Activated CD4-positive, alpha-beta T cell treated with anti-CD3 and anti-CD28 coated beads, Interleukin-2, amount 50 U/mL, for 24 hours (primary cell): ENCODE data around the gene ACACA.
"Not testable (repeated sequence)": the region's sequence is repeated elsewhere in the genome, so short reads cannot be mapped to it uniquely, and the experiment has no call there.

Source experiments
- DNase-seq, 2 donors: peaks; one replicate each; pipeline ENCODE4 v3.0.0-alpha.2; 2020; ENCODE audit warnings: low read depth in 1 of 2, low spot score in 1 of 2

The ACACA gene

DNA sequence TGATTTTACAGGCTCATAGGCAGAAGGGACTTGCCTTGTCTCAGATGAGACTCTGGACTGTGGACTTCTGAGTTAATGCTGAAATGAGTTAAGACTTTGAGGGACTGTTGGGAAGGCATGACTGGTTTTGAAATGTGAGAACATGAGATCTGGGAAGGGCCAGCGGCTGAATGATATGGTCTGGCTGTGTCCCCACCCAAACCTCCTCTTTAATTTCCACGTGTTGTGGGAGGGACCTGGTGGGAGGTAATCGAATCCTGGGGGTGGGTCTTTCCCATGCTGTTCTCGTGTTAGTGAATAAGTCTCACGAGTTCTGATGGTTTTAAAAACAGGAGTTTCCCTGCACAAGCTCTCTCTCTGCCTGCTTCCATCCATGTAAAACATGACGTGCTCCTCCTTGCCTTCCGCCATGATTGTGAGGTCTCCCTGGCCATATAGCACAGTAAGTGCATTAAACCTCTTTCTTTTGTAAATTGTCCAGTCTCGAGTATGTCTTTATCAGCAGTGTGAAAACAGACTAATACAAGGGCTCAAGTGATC, 59.7 kb downstream of the ACACA start:
- not testable (repeated sequence) for DNase-seq

DNA sequence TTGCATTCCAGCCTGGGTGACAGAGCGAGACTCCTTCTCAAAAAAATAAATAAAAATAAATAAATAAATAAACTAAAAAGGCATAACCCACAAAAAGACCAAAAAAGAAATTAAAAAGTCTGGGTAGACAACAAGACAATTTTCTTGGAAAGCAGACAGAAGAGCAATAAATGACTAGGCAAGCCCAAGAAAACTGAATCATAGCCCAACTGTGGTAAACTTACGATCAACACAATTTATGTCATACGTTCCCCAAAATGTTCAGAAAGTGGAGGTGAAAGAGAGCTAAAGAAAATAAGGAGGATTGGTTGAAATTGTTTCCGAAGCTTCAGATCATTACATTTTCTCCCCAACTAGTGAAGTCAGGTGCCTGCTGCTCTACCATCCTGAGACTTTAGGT, 62.1 kb downstream of the ACACA start:
- DNase-seq, result no peak

DNA sequence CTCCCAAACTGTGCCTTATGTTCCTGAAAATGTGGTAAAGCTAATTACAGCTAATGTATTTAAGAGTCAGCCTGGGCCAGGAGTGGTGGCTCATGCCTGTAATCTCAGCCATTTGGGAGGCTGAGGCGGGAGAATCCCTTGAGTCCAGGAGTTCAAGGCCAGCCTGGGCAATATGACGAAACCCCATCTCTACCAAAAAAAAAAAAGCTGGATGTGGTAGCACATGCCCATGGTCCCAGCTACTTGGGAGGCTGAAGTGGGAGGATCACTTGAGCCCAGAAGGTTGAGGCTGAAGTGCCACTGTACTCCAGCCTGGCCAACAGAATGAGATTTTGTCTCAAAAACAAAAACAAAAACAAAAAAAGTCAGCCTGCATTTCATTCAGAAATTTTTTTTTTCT, 64.0 kb downstream of the ACACA start:
- DNase-seq, result no peak

DNA sequence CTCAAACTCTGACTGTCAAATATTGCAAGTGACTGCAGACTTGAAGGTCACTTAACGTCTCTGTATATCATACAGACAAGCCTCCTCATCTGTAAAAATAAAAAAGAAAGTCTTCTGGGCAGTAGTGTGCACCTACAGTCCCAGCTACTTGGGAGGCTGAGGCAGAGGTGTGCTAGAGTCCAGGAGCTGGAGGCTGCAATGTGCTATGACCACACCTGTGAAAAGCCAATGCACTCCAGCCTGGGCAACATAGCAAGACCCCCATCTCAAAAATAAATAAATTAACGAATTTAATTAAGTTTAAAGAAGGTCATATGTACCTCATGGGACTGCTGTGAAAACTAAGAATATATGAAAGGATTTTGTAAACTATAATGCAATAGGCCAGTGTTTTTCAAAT, 65.8 kb downstream of the ACACA start:
- no peak for DNase-seq

DNA sequence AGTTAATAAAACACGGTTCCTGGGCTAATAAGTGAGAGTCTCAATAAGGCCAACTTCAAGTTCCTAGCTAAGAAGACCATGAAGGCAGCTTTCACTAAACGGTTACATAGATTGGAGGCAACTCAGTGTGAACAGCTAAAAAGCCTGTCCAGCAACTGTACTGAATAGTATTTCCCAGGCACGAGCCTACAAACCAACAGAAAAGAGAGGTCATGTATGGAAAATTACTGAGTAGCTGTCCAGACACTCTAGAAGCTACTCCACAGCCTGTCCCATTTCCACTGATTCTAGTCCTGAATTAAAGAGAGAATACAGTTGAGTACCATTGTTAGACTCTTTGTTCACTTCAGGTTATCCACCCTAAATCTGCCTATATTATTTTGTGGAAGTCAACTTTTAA, 67.3 kb downstream of the ACACA start:
- DNase-seq, result no peak

DNA sequence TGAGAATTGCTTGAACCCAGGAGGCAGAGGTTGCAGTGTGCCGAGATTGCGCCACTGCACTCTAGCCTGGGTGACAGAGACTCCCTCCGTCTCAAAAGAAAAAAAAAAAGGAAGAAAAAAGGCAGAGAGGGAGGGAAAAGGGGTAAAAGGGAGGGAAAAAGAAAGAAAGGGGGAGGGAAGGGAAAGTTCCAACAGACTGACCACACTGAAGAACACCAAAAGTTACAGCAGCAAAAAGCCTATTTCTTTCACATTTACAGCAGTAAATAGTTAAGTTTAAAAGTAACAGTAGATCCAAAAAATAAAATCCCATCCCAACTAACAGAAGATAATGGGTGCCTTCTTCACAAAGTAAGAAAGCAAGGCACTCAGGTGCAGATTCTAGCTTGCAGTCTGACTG, 67.8 kb downstream of the ACACA start:
- no peak for DNase-seq

DNA sequence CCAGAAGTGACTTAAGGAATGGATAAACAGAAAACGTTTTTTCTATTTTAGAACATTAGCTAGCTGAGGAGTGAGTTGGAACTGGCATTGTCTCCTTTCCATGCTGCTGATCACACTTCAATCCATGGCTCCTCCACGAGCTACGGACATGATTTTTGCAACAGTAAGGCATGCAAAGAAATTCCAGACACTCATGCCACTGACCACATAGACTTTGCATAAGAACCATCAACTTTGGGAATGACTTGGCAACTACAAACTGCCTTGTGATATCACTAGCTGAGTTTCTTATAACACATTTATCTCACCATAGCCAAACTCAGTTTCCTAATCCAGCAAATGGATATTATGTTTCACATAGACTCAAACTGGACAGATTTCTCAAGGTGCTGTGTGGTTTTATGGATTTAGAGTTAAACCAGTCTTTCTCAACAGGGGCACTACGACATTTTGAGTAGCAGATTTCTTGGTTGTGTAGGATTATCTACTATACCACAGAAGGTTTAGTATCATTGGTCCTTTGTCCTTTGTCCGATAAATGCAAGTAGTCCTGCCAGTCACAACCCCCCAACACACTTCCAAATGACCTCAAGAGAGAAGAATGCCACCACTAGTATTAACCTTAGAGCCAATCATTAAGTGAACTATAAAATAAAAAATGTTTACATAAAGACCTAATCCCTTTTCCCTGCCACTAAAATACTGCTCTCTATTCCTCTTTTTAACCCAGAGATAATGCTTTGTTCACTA, 79.1 kb downstream of the ACACA start:
- no peak for DNase-seq

DNA sequence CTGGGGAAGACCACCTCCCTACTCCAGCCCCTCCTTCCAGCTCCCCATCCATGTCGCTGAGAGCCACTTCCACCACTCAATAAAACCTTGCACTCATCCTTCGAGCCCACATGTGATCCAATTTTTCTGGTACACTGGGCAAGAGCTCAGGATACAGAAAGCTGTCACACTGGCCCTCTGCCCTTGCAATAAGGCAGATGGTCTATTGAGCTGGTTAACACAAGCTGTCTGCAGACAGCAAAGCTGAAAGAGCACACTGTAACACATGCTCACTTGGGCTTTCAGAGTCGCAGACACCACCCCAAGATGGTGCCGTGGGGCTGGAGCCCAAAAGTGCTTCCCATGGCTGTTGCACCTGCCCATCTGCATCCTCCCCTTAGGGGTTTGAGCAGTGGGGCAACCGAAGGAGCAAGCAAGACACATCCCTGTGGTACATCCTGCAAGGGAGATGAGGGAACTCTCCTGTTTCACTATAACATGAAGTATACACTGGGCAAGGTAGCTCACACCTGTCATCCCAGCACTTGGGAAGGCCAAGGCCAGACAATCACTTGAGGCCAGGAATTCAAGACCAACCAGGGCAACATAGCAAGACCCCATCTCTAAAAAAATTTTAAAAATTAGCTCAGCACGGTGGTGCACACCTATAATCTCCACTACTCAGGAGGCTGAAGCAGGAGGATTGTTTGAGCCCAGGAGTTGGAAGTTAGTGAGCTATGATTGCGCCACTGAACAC, 83.6 kb downstream of the ACACA start:
- no peak for DNase-seq

DNA sequence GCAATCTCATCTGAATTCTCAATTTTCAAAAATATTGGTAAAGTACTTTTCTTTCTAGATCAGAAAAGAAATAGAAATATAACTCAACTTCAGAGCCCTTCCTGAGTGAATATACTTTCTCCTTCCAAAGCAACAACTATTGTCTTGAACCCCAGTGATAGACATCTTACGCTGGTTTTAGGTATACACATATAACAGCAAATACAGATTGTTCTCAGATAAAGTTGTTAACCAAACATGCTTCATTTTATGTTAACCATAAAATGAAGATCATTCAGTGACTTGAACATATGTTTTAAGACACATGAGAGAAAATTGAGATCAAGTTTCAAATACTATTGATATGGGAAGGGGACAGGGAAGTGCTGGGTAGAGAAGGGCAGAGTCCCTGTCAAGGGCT, 84.5 kb downstream of the ACACA start:
- no peak for DNase-seq

DNA sequence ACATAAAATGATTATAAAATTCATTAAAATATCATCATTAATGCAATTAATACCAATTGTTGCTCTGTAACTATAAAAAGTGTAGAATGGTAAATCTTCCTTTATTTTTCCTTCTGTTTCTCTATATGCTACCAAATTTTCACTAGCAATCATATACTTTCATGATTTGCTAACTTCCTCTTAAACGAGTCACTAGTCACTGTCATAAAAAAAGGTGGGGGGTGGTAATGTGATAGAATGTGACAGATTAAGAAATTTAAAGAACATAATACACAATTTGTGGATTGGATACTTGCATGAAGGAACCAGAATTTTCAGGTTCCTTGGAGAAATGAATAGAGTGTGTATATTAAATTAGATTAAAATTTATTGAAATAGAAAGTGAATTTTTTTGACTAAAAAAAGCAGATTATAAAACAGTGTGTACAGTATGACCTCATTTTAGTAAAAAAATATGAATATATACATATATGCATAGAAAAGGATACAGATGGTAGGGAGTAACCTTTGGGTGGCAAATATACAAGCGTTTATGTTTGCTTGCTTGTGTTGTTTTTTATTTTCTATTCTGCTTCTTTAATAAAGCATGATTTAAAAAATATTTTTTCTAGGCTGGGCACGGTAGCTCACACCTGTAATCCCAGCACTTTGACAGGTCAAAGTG, 87.6 kb downstream of the ACACA start:
- no peak for DNase-seq

DNA sequence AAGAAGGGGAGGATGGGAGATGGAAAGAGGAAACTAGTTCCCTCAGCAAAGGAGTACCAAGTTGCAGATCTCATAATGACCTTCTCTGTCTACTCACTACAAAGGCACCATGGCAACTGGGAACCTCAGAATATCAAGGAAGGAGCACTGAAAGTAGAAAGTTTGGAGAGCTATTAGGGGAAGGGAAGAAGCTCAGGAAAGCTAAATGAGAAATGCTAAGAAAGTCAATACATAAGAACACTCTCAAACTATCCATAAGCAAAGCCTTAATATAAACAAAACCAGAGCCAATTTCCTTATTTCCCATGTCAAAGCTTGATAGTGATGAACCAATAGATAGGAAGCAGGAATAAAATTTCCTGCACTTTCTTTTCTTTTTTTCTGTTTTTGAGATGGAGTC, 88.8 kb downstream of the ACACA start:
- DNase-seq, result no peak

DNA sequence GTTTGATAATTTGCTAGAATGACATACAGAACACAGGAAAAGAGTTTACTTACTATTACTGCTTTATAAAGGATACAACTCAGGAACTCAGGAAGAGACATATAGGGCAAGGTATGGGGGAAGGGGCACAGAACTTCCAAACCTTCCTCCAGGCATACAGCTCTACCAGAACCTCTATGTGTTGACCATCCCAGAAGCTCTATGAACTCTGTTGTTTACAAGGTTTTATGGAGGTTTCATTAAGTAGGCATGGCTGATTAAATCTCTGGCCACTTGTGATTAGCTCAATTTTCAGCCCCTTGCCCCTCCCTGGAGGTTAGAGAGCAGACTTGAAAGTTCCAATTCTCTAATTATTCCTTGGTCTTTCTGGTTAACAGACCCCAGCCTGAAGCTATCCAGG, 91.0 kb downstream of the ACACA start:
- DNase-seq, result no peak

DNA sequence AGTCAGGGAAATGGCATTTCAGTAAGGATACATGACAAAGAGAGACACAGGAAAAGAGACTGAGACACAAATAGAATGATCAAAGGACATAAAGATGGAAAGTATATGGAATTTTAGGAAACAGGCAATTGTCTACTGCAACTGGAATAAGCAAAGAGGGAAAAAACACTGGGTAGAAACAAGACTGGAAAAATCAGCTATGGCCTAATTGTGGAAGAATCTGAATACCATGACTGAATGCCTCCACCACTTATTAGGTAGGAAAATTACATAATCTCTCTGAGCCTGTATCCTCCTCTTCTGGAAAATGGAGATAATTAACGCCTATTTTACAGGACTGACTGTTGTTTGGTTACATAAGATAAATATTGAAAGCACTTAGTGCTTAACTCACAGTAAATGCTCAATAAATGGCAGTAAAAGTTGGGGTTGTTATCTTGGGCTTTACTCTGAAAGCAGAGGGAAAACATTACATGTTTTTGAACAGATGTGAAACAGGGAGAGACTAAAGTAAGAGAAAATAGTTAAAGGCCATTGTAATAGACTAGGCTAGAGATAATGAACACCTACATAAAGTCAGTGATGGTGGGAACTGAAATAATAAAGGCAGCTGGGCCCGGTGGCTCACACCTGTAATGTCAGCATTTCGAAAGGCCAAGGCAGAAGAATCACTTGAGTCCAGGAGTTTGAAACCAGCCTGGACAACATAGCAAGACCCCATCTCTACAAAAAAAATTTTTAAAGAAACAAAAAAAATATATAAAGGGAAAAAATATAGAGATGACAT, 94.3 kb downstream of the ACACA start:
- DNase-seq, result no peak

DNA sequence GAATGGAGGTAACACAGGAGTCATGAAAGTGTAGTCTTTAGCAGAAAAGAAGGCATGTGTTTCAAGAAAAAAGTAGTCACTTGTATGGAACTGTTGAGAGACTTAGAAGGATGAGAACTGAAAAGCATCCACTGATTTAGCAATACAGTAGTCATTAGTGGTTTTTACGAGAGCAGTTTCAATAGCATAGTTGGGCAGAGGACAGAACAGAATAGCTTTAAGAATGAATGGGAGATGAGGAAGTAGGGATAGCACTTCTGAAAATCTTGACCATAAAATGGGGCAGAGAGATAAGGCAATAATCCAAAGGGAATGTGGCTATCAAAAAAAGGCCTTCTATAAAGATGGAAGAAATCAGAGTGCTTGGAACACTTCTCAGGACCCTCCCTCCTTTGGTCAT, 95.7 kb downstream of the ACACA start:
- no peak for DNase-seq

DNA sequence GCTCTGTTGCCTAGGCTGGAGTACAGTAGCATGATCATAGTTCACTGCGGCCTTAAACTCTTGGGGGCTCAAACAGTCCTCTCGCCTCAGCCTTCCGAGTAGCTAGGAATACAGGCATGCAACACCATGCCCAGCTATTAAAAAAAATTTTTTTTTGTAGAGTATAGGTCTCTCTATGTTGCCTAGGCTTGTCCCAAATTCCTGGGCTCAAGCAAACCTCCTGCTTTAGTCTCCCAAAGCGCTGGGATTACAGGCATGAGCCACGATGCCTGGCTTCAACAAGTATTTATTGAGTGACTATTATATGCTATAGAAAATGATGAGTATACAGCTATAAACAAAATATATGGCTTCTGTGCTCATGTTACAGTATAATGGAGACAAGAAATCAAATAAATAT, 97.6 kb downstream of the ACACA start:
- DNase-seq, result no peak

DNA sequence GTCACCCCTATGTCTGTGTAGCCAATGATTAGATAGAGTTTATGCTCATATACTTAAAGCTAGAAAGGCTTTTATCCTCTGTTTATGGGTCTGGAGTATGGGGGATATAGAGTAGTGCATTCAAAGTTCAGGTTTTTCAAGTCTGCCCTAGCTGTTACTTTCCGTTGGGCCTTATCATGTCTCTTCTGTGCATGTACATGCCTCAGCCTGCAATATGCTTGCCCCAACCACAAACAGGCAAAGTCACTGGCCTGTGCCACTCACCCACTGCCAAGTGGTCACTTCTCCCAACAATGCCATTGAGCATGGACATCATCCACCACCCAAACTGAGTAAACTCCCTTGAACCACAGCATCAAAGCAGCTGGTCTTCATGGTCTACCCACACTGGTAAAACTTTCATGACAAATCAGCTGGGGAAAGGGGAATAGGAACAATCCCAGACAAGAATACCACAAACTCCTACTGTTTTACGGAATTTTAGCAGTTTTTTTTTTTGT, 101.2 kb downstream of the ACACA start:
- DNase-seq, result no peak

DNA sequence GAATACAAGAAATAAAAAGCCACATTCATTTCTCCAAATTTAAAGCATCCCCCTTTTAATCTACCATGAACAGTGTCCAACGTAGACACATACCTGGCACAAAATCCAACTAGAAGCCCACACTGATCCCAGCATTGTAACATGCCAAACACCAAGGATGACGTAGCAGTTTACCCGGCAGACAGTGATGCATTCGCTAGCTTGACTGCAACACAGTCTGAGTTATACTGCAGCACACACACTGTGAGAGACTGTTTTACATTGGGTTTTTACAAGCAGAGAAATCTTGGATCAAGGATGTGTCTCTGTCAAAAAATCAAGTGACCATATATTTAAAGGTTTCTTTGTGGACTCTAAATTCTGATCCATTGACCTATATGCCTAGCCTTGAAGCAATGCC, 105.3 kb downstream of the ACACA start:
- no peak for DNase-seq

DNA sequence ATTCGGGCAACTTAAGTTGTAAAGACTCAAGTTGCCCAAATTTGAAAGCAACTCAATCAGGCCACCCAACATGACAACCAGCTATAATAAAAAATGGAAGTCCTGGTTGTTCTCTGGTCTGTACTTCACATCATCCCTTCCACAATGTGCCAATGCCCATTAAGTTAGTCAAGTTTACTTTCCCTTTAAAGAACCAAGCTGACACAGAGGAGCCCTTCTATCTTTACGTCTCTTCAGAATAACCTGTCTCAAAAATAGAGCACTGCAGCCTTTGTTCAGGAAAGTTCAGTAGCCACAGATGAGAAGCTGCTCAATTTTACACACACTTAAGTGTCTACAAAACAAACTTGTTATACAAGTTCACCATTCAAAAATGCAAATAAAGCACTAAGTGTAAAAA, 106.0 kb downstream of the ACACA start:
- DNase-seq, result no peak

DNA sequence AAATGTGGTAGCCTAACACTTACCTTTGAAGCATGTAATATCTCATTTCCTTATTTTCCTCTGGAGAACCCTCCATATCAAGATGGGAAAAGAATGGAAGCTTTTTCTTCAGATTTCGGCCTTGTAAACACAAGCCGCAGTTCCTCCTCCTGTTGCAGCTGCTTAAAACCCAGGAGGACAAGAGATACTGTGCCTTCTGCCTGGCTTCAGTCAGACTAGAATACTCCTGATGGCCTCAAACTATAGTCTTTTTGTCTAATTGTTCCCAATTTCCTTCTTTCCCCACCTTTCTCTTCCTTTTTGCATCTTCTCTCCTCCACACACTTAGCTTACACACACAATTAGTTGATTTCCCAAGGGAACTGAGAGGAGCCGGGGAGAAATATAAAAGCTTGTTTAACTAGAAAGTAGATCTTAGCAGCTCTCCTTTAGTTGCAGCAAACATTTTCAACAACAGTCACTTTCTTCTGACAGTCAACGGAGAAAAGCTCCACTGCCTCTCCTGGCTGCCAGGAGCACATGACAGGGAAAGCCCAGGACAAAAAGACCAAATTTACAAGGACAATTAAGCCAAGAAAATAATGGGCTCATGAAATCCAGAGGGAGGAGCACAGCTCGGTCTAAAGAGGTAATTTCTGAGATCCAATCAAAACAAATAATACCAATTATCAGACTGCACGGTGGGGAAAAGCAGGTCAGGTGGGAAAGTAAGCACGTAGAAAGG, 107.2 kb downstream of the ACACA start:
- no peak for DNase-seq

DNA sequence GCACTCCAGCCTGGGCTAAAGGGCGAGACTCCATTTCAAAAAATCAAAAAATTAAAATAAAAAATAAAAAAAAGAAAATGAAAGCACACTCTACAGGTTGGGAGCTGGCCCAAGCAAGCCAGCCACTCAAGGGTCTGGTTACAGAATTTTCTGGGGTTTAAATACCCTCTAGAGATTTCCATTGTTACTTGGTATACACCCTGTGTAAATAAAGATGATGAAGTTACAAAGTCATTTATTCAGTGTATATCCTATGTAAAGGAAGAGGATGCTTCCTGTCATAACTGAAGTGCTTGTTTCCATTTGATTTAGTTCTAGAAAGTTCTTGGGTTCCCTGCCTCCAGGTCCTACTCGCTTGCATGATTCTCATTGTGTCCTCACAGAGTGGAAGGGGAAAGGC, 110.7 kb downstream of the ACACA start:
- no peak for DNase-seq
